Measurements from ENCODE around the gene CD48.
A peak's percentile ranks its signal among the peaks of the same experiment; 100 is the strongest.
"Not testable (repeated sequence)": the region's sequence is repeated elsewhere in the genome, so short reads cannot be mapped to it uniquely, and the experiment has no call there.

The CD48 gene

DNA sequence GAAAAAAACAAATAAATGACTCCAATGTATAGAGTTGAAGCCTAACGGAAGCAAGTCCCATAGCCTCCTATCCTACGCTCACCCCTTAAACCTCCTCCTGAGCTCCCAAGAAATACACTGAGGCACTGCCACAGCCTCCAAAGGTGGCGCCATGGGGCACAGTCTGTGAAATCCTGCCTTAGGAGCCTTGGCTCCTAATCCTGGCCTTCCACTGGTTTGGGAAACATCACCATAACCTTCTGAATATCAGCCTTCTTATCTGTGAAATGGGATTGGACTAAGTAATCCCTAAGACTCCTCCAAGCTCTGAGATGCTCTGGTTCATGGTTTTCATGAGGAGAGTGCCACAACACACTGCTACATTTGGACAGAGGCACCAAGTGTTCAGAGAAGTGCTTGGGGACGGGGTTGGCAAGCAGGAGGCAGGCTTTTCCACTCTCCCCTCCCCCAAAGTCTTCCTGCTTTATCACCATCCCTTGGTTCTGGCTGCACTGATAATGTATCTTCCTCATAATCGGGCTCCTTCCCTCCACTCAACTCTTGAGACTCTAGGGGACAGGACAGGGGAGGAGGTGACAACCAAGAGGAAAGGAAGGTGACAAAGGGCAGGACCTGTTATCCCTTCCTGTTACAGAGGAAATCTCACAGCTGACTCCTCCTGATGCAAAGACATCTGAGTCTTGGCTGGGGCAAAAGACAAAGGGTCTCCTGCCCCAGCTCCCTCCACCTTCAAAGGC lies 30.2 kb upstream of the CD48 start:
- DNase-seq (ENCODE audit: low read depth): no peak

- DNase-seq (ENCODE audit: low read depth): no peak
These were observed 29.5 kb upstream of the CD48 start for GRCh38 chr1:160741092-160741501.

GRCh38 chr1:160740133-160740688 lies 28.6 kb upstream of the CD48 start:
- DNase-seq (ENCODE audit: low read depth): no peak

DNA sequence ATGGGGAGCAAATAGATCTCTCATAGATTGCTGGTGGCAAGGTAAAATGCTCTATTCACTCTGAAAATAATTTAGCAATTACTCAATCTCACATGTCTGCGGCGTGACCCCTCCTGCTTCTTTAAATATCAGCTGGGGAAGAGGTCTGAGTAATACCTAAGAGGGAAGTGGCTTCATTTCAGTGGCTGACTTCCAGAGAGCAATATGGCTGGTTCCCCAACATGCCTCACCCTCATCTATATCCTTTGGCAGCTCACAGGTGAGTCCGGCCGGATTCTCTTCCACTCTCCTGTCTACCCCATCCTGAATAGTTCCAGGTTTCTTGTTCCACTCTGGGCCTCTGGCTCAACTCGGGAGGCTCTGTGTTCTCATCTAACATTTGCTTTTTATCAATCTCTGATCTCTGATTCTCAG lies 27.5 kb upstream of the CD48 start, which contains the start of gene SLAMF7:
SLAMF7 (plus strand) TSS at position 150 of the 414 bp plus-strand sequence; CDS start at position 205, 55 bp downstream.
- DNase-seq (ENCODE audit: low read depth): no peak

GRCh38 chr1:160738271-160738670 lies 26.6 kb upstream of the CD48 start:
- DNase-seq (ENCODE audit: low read depth): no peak

DNA sequence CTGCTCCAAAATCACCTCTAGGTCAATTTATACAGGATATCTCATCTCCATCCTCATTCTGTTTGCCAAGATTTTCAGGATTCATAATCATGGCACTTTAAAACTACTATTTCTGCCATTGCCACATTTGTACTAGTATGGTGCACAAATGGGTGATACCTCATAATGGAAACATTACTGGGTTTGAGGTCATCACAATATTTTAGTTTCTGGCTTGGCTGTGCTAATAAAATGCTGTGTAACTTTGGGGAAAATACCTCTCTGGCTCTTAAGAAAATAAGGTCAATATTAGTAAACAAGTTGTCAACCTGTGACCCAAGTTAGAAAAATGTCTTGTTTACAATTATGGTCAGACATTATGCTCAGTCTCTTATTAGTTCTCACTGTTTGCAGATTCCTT lies 22.7 kb upstream of the CD48 start:
- DNase-seq (ENCODE audit: low read depth): no peak

DNA sequence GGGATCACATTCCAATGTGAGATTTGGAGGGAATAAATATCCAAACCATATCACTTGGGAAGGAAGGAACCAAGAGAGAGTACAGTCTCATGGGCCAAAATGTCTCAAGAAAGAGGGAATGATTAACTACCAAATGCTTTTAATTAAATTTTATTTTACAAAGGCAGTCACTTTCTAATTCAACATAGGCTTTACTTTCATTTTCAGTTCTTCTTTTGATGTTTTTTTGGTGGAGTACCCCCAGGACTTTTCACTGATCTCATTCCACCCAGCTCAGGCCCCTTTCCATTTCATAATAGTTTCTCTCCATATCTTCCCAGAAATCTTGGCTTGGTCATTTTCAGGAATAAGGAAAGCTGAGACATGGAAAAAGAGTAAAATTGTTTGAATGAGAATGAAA lies 22.3 kb upstream of the CD48 start:
- no peak for DNase-seq (ENCODE audit: low read depth)

DNA sequence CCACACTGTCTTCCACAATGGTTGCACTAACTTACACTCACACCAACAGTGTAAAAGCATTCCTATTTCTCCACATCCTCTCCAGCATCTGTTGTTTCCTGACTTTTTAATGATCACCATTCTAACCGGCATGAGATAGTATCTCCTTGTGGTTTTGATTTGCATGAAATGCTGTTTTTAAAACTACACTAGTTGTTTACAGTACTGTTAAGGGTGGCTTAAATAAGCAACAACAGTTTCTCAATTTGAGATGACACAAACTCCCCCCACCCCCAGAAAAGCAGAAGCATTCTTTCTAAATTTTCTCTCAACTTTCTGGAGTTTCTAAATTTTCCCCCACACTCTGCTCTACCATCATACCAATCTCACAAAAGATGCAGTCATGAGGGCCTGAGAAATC lies 20.4 kb upstream of the CD48 start:
- no peak for DNase-seq (ENCODE audit: low read depth)

DNA sequence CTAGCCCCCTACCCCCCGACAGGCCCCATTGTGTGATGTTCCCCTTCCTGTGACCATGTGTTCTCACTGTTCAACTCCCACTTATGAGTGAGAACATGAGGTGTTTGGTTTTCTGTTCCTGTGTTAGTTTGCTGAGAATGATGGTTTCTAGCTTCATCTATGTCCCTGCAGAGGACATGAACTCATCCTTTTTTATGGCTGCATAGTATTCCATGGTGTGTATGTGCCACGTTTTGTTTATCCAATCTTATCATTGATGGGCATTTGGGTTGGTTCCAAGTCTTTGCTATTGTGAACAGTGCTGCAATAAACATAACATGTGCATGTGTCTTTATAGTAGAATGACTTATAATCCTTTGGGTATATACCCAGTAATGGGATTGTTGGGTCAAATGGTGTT lies 19.9 kb upstream of the CD48 start:
- not testable (repeated sequence) for DNase-seq (ENCODE audit: low read depth)

GRCh38 chr1:160727316-160727640 lies 15.7 kb upstream of the CD48 start:
- no peak for DNase-seq (ENCODE audit: low read depth)

- DNase-seq (ENCODE audit: low read depth): peak; percentile 39
These were observed 15.1 kb upstream of the CD48 start for GRCh38 chr1:160726498-160727315.

- DNase-seq (ENCODE audit: low read depth): no peak
These were observed 14.5 kb upstream of the CD48 start for GRCh38 chr1:160726114-160726497.

GRCh38 chr1:160724465-160725242 lies 13.0 kb upstream of the CD48 start:
- DNase-seq (ENCODE audit: low read depth): no peak

- no peak for DNase-seq (ENCODE audit: low read depth)
These were observed 11.7 kb upstream of the CD48 start for GRCh38 chr1:160723332-160723731.

- DNase-seq (ENCODE audit: low read depth): no peak
These were observed 11.1 kb upstream of the CD48 start for GRCh38 chr1:160722726-160723125.

DNA sequence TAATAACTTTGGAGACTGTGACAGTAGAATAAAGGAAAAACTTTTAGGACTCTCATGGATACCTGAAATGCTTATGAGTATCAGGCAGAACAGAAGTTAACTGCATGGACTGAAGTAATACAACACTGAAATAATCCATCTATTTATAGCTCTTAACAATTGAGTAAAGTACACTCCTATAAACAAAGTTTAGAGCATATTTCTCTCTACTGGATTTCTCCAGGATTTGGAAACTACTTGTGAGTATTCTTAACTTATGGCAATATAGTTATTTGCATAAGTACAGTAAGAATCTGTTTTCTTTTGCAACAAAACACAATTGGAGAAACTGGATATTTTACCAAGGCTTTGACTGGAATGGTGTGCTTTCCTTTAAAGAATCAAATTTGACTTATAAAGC lies 9.9 kb upstream of the CD48 start:
- no peak for DNase-seq (ENCODE audit: low read depth)

DNA sequence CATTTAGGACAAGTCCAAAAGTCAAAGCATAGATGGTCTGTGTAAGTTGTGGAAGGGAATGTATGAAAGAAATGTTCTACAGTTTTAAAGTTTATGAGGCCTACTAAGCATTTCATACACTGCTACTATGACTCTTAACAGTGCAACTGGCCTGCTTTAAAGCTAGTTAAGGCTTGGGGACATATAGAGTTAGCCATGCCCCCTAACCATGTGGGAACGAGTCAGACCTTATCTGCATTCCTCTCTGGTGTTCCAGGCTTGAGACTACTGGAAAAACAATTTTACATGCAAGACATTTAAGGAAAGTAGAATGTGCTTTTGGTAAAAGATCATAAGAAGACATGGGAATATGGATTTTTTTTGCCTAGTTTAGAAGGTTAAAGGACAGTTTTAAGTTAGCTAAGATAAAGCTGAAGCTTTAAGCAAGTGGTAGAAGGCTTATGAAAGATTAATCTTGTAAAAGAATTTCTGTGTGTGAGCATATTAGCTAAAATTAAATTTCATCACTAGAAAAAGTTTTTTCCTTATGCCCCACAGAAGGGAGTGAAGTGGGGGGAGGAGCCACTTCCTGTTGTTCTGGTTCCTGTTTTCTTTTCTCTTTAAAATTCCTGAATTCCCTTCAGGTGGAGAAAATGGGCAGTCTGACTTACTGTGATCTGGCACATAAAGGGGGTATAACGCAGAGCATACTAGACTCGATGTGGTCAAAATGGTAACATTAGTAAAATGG lies 8.9 kb upstream of the CD48 start:
- no peak for DNase-seq (ENCODE audit: low read depth)

GRCh38 chr1:160718210-160718609 lies 6.6 kb upstream of the CD48 start:
- DNase-seq (ENCODE audit: low read depth): no peak

- DNase-seq (ENCODE audit: low read depth): no peak
These were observed 5.7 kb upstream of the CD48 start for GRCh38 chr1:160717306-160717705.

- DNase-seq (ENCODE audit: low read depth): no peak
These were observed 4.4 kb upstream of the CD48 start for GRCh38 chr1:160716013-160716412.

DNA sequence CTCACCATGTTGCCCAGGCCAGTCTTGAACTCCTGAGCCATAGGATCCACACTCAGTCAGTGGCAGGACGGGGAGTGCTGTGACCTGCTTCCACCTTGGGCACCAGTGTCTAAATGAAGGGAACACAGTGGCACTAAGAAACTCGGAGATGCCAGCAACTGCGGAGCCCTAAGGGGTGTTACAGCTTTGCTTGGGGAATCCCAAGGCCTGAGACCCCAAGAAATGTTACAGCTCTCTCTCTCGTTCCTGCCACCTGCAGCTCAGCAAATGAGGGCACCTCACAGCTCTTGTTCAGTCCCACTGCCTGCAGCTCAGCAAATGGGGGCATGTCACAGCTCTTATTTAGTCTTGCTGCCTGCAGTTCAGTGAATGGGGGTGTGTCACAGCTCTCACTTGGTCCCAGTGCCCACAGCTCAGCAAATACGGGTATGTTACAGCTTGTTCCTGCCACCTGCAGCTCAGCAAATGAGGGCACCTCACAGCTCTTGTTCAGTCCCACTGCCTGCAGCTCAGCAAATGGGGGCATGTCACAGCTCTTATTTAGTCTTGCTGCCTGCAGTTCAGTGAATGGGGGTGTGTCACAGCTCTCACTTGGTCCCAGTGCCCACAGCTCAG lies 2.5 kb upstream of the CD48 start:
- DNase-seq (ENCODE audit: low read depth): not testable (repeated sequence)
